DND-41 (cell line): ENCODE measurements around the gene VAPB.

Experiments used
- EZH2 ChIP-seq: IDR thresholded peaks from 3 replicates; pipeline ENCODE4 v1.6.1; 2012; ENCODE audit warnings: borderline replicate concordance, low read depth, mild to moderate bottlenecking, moderate library complexity, low read length, inconsistent platforms; ENCODE audit not compliant: severe bottlenecking
- TF ChIP-seq, protein P1 (sequence below): IDR thresholded peaks from 2 replicates; pipeline ENCODE4 v1.5.1; 2012; ENCODE audit warnings: borderline replicate concordance, low read length, moderate library complexity, mild to moderate bottlenecking; ENCODE audit not compliant: poor library complexity, severe bottlenecking; ENCODE audit errors: extremely low read depth

DNA sequence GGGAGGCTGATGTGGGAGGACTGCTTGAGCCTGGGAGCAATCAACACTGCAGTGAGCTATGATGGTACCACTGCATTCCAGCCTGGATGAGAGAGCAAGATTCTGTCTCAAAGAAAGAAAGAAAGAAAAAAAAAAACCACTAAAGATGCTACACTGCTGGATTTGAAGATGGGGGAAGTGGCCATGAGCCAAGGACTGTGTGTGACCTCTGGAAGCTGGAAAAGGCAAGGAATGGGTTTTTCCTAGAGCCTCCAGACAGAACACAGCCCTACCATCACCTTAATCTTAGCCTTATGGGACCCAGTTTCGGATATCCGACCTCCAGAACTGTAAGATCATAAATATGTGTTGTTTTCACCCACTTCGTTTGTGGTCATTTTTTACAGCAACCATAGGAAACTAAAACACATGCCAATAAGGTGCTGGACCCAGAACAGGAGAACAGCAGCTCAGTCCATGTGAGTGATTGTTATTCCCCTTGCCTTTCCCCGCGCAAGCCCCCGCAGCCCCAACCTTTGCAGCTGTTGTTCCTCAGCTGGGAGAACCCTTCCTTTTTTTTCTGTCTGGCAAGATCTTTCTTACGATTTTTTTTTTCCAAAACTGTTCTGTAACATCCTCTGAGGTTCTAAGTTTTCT, 11.1 kb upstream of the VAPB start:
- TF ChIP-seq, protein P1, sequence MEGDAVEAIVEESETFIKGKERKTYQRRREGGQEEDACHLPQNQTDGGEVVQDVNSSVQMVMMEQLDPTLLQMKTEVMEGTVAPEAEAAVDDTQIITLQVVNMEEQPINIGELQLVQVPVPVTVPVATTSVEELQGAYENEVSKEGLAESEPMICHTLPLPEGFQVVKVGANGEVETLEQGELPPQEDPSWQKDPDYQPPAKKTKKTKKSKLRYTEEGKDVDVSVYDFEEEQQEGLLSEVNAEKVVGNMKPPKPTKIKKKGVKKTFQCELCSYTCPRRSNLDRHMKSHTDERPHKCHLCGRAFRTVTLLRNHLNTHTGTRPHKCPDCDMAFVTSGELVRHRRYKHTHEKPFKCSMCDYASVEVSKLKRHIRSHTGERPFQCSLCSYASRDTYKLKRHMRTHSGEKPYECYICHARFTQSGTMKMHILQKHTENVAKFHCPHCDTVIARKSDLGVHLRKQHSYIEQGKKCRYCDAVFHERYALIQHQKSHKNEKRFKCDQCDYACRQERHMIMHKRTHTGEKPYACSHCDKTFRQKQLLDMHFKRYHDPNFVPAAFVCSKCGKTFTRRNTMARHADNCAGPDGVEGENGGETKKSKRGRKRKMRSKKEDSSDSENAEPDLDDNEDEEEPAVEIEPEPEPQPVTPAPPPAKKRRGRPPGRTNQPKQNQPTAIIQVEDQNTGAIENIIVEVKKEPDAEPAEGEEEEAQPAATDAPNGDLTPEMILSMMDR = no peak
- TF ChIP-seq EZH2 = no peak
